SK-N-SH (cell line): ENCODE results near the gene SRSF1. TPM values are rescaled to one million over a fixed set of nuclear protein-coding genes. Genes with fewer than 3 reads are reported as not detected.

Experiments
- CTCF ChIA-PET: fragments of 300-600, 350-600 bp; formaldehyde crosslinking; extraction: SDS; loops from one replicate; lab custom pipeline; 2021; lab: Yijun Ruan, JAX
- POLR2A ChIA-PET: fragments of 350-600 bp; sonication (Branson Sonifier 250); formaldehyde crosslinking; extraction: SDS; loops from one replicate; lab custom pipeline; 2020; ENCODE audit warnings: antibody characterized with exemption, inconsistent platforms; lab: Yijun Ruan, JAX
- DNase-seq: peaks from one replicate; pipeline ENCODE4 v3.0.0; 2012
- H2AFZ ChIP-seq: fragments of 200-600 bp; sonication (generic); 2 replicates; pipeline ENCODE4 v1.8.1; 2016; ENCODE audit warnings: antibody characterized with exemption, mild to moderate bottlenecking, low read depth
- H3F3A ChIP-seq: fragments of 200-600 bp; sonication (generic); replicated peaks from 2 replicates; pipeline ENCODE3; 2016; ENCODE audit warnings: antibody characterized with exemption, mild to moderate bottlenecking; ENCODE audit not compliant: insufficient read depth
- H3K27ac ChIP-seq, 2 experiments: fragments of 200-500 bp in 1 of 2; fragments of 200-600 bp in 1 of 2; sonication (Bioruptor generic) in 1 of 2; sonication (generic), shearing (Covaris generic) in 1 of 2; 2 replicates each; pipeline versions ENCODE4 v1.5.1 to v1.6.1; 2014 to 2016; ENCODE audit warnings: low read depth in 2 of 2, inconsistent platforms in 1 of 2, low read length in 1 of 2, mild to moderate bottlenecking in 1 of 2, mixed read lengths in 1 of 2
- H3K27me3 ChIP-seq: fragments of 200-600 bp; sonication (generic), shearing (Covaris generic); 2 replicates; pipeline ENCODE4 v1.6.1; 2016; ENCODE audit warnings: mixed run types; ENCODE audit not compliant: insufficient read depth
- H3K36me3 ChIP-seq, 2 experiments: fragments of 200-500 bp in 1 of 2; fragments of 200-600 bp in 1 of 2; sonication (Bioruptor generic) in 1 of 2; sonication (generic) in 1 of 2; replicated peaks in 1 of 2; 2 replicates each; pipeline versions ENCODE3 to v1.5.1; 2014 to 2016; ENCODE audit warnings: low read length in 1 of 2, mild to moderate bottlenecking in 1 of 2; ENCODE audit not compliant: insufficient read depth in 2 of 2, control insufficient read depth in 1 of 2
- H3K4me1 ChIP-seq, 2 experiments: fragments of 200-500 bp in 1 of 2; fragments of 200-600 bp in 1 of 2; sonication (Bioruptor generic) in 1 of 2; sonication (generic), shearing (Covaris generic) in 1 of 2; 2 replicates each; pipeline versions ENCODE4 v1.5.1 to v1.6.1; 2014 to 2016; ENCODE audit warnings: low read depth in 1 of 2, low read length in 1 of 2, mixed run types in 1 of 2; ENCODE audit not compliant: insufficient read depth in 2 of 2, control insufficient read depth in 1 of 2
- H3K4me2 ChIP-seq: fragments of 200-600 bp; sonication (generic), shearing (Covaris generic); 2 replicates; pipeline ENCODE4 v1.6.1; 2017; ENCODE audit warnings: mixed run types
- H3K4me3 ChIP-seq, 2 experiments: fragments of 200-500 bp in 1 of 2; fragments of 200-600 bp in 1 of 2; sonication (Bioruptor generic) in 1 of 2; sonication (generic), shearing (Covaris generic) in 1 of 2; 2 replicates each; pipeline versions ENCODE4 v1.5.1 to v1.8.1; 2014 to 2016; ENCODE audit warnings: low read depth in 2 of 2, inconsistent platforms in 1 of 2, low read length in 1 of 2, mild to moderate bottlenecking in 1 of 2, mixed read lengths in 1 of 2, moderate library complexity in 1 of 2
- H3K79me2 ChIP-seq: fragments of 200-600 bp; sonication (generic); 2 replicates; pipeline ENCODE4 v1.8.1; 2017; ENCODE audit warnings: mild to moderate bottlenecking; ENCODE audit not compliant: insufficient read depth
- H3K9ac ChIP-seq: fragments of 200-600 bp; sonication (generic); 2 replicates; pipeline ENCODE4 v1.6.1; 2017; ENCODE audit warnings: mixed run types
- H3K9me2 ChIP-seq: fragments of 200-600 bp; sonication (generic); 2 replicates; pipeline ENCODE4 v1.6.1; 2017; ENCODE audit warnings: mixed run types
- H3K9me3 ChIP-seq: fragments of 200-600 bp; sonication (generic); 2 replicates; pipeline ENCODE4 v1.6.1; 2017; ENCODE audit warnings: mixed run types, mild to moderate bottlenecking, moderate library complexity
- H4K20me1 ChIP-seq: fragments of 200-600 bp; sonication (generic); 2 replicates; pipeline ENCODE4 v1.6.1; 2017; ENCODE audit warnings: mild to moderate bottlenecking, mixed run types; ENCODE audit not compliant: insufficient read depth
- EP300 ChIP-seq, 2 experiments: IDR thresholded peaks; 2 replicates each; pipeline versions ENCODE4 v1.4.0 to v1.6.1; 2012; ENCODE audit warnings: borderline replicate concordance in 1 of 2, low read depth in 1 of 2, low read length in 1 of 2
- EZH2phosphoT487 ChIP-seq: fragments of 200-600 bp; sonication (generic); IDR thresholded peaks from 2 replicates; pipeline ENCODE4 v1.6.1; 2017; ENCODE audit warnings: low read depth, mixed run types, mild to moderate bottlenecking, antibody characterized with exemption, moderate library complexity, borderline replicate concordance
- FOXJ3 ChIP-seq: sonication (generic); formaldehyde crosslinking; IDR thresholded peaks from 2 replicates; pipeline ENCODE4 v1.5.1; 2020; ENCODE audit warnings: mild to moderate bottlenecking, missing genetic modification reagents
- GATA2 ChIP-seq: sonication (generic); formaldehyde crosslinking; IDR thresholded peaks from 2 replicates; pipeline ENCODE4 v1.5.0; 2020; ENCODE audit warnings: mild to moderate bottlenecking, missing genetic modification reagents
- NFIC ChIP-seq: IDR thresholded peaks from 2 replicates; pipeline ENCODE4 v1.4.0; 2012; ENCODE audit warnings: borderline replicate concordance
- POLR2AphosphoS5 ChIP-seq: IDR thresholded peaks from 2 replicates; pipeline ENCODE4 v1.6.1; 2012; ENCODE audit warnings: low read depth, low read length
- RAD21 ChIP-seq: IDR thresholded peaks from 2 replicates; pipeline ENCODE4 v1.6.1; 2012; ENCODE audit warnings: mild to moderate bottlenecking, low read length
- RCOR1 ChIP-seq: fragments of 150-350 bp; IDR thresholded peaks from 2 replicates; pipeline ENCODE4 v1.6.1; 2017; ENCODE audit warnings: antibody characterized with exemption, low read length
- RFX5 ChIP-seq: IDR thresholded peaks from 2 replicates; pipeline ENCODE4 v1.6.1; 2012; ENCODE audit warnings: mild to moderate bottlenecking, improper control_type of control experiment, low read length
- SMC3 ChIP-seq: IDR thresholded peaks from 2 replicates; pipeline ENCODE4 v1.6.1; 2012; ENCODE audit warnings: low read depth, low read length, improper control_type of control experiment
- TCF12 ChIP-seq: IDR thresholded peaks from 2 replicates; pipeline ENCODE4 v1.4.0; 2012
- WGBS: methylation state at CpG from one replicate; pipeline ENCODE4 v1.1.6; 2017; ENCODE audit warnings: low lambda C conversion rate; 5-methylcytosine and 5-hydroxymethylcytosine counted together
- polyA plus RNA-seq, 3 experiments: library from polyadenylated mRNA; depleted of rRNA; stranded (reverse); fragments of >200 nt; gene quantifications; 2 replicates each; pipeline ENCODE4 v1.2.3, GENCODE V29; 2012
- TF ChIP-seq, protein P1 (sequence below): IDR thresholded peaks from 2 replicates; pipeline ENCODE4; 2012
- TF ChIP-seq, protein P2 (sequence below): fragments of 150-350 bp; IDR thresholded peaks from 2 replicates; pipeline ENCODE4 v1.6.1; 2017; ENCODE audit warnings: antibody characterized with exemption, low read length, low read depth, borderline replicate concordance
- TF ChIP-seq, protein P3 (sequence below): IDR thresholded peaks from 2 replicates; pipeline ENCODE4 v1.4.0; 2012; ENCODE audit warnings: low read depth, borderline replicate concordance
- TF ChIP-seq, protein P4 (sequence below): fragments of 150-350 bp; IDR thresholded peaks from 2 replicates; pipeline ENCODE4 v1.6.1; 2016; ENCODE audit warnings: mild to moderate bottlenecking, low read depth, low read length

The SRSF1 gene
- polyA plus RNA-seq, 1 of the 3 experiments (the other 2 are of a cell fraction): 248 TPM

DNA sequence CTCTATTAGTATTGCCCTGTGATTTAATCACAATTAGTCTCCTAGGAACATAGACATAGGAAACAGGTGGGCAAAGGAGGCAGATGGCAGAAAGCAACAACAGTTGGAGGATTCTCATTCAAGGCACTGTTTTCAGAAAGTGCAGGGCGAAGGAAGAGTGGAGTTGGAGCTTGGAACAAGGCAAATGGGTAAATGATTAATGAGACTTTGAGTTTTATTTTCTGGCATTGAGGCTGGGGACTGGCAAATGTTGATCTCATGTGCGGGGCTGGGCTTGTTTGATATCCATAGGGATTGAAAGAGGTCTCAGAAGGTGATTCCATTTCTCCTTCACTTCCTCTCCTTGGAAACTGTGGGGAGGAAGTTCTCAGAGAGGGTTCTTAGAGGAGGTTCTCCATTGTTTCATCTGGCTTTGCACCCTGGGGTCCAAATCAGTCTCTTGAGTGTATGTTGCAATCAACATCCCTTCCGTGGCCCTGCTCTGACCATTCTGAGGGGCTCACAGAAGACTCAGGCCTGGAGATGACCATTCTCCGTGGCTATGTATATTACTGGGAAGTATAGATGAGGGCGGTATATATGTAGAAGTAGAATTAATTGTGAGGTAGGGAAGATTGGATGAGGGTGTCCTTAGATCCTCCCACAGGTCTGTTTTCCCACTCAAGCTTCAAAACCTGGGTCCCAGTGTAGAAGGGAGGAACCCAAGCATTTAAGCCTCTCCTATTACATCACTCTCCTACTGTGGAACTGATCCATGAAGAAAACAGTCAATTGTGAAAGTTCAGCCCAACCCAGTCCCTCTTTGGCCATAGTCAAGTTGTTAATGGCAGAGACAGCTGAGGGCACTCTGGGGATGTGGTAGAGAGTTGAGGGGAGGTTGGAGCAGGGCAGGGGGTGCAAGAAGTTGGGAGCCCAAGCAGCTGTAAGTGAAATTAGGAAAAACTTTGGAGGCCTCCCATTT is 36.5 kb upstream of the SRSF1 start:
- no peak for TF ChIP-seq NFIC
- no peak for TF ChIP-seq EZH2phosphoT487
- TF ChIP-seq, all 33 proteins: peak for 0
- Histone ChIP-seq H3K4me3 (no peak overlapping the region), H3F3A (no peaks in the 10 kb centered on the region), H3K27me3 (peaks cover 34% of the 10 kb centered on the region; the same call in 1 of the 2 replicates), H3K9me3 (no peaks in the 10 kb centered on the region), H3K79me2 (no peaks in the 10 kb centered on the region), H3K9me2 (no peaks in the 10 kb centered on the region), H3K27ac (no peak overlapping the region), H3K36me3 (no peaks in the 10 kb centered on the region), H2AFZ (no peak overlapping the region), H3K4me1 (peaks cover 0 to 4% of the 10 kb centered on the region in 2 experiments; a peak in 1 of 4 replicates), H3K9ac (no peak overlapping the region), H3K4me2 (no peak overlapping the region), H4K20me1 (no peaks in the 10 kb centered on the region)
- ChIA-PET POLR2A (no interaction called here), CTCF (interaction anchor here (0.6 to 1.9 kb wide), 4 partner anchors 19 to 260 kb away, joined by 3 to 7 read pairs (median 4); no protein-coding TSS in a partner anchor)
- DNase-seq: no peak
- WGBS: 46% methylated on average over 5 of the region's 5 CpGs

DNA sequence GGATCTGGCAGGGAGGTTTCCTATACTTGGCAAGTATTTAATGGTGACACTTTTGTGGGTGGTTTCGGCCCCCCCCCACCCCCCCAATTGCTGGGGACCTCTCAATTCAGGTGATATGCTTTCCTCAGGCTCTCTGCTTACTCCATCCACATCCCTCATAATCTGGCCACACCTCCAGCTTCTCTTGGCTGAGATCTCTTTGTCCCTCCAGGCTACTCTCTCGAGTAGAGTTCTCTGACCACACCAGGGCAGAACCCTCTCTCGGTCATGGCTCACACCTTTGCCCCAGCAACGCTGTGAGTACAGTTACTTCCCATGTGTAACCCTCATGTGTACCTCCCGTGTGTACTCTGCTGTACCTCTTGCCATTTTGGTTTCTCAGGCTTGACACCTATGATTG is 34.1 kb upstream of the SRSF1 start:
- no peaks in the 10 kb centered on the region for H3K9me2 ChIP-seq
- H3F3A ChIP-seq: no peaks in the 10 kb centered on the region
- WGBS: 18% methylated on average over 5 of the region's 5 CpGs
- POLR2A ChIA-PET: no interaction called here
- TF ChIP-seq RFX5 (no peak), EP300 (IDR thresholded peaks at IDR 0.05; ENCODE audit: borderline replicate concordance in 1 of 2, low read depth in 1 of 2, low read length in 1 of 2) (no peak), FOXJ3 (no peak), RAD21 (no peak), TCF12 (no peak), POLR2AphosphoS5 (no peak), SMC3 (no peak), EZH2phosphoT487 (no peak), GATA2 (CRISPR knock-in tag) (no peak), RCOR1 (no peak)
- TF ChIP-seq, protein P1, sequence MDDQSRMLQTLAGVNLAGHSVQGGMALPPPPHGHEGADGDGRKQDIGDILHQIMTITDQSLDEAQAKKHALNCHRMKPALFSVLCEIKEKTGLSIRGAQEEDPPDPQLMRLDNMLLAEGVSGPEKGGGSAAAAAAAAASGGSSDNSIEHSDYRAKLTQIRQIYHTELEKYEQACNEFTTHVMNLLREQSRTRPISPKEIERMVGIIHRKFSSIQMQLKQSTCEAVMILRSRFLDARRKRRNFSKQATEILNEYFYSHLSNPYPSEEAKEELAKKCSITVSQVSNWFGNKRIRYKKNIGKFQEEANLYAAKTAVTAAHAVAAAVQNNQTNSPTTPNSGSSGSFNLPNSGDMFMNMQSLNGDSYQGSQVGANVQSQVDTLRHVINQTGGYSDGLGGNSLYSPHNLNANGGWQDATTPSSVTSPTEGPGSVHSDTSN: no peak
- TF ChIP-seq, protein P2, sequence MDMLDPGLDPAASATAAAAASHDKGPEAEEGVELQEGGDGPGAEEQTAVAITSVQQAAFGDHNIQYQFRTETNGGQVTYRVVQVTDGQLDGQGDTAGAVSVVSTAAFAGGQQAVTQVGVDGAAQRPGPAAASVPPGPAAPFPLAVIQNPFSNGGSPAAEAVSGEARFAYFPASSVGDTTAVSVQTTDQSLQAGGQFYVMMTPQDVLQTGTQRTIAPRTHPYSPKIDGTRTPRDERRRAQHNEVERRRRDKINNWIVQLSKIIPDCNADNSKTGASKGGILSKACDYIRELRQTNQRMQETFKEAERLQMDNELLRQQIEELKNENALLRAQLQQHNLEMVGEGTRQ: no peak
- TF ChIP-seq, protein P3, sequence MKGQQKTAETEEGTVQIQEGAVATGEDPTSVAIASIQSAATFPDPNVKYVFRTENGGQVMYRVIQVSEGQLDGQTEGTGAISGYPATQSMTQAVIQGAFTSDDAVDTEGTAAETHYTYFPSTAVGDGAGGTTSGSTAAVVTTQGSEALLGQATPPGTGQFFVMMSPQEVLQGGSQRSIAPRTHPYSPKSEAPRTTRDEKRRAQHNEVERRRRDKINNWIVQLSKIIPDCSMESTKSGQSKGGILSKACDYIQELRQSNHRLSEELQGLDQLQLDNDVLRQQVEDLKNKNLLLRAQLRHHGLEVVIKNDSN: no peak
- TF ChIP-seq, protein P4, sequence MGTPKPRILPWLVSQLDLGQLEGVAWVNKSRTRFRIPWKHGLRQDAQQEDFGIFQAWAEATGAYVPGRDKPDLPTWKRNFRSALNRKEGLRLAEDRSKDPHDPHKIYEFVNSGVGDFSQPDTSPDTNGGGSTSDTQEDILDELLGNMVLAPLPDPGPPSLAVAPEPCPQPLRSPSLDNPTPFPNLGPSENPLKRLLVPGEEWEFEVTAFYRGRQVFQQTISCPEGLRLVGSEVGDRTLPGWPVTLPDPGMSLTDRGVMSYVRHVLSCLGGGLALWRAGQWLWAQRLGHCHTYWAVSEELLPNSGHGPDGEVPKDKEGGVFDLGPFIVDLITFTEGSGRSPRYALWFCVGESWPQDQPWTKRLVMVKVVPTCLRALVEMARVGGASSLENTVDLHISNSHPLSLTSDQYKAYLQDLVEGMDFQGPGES: no peak
- no peak overlapping the region for H2AFZ ChIP-seq
- DNase-seq: no peak
- CTCF ChIA-PET: no interaction called here
- no peaks in the 10 kb centered on the region for H3K36me3 ChIP-seq
- no peaks in the 10 kb centered on the region for H3K9me3 ChIP-seq
- no peak overlapping the region for H3K4me3 ChIP-seq
- peaks cover 39% of the 10 kb centered on the region; the same call in 1 of the 2 replicates for H3K27me3 ChIP-seq
- H3K4me2 ChIP-seq: no peak overlapping the region
- H3K4me1 ChIP-seq: no peaks in the 10 kb centered on the region
- no peaks in the 10 kb centered on the region for H4K20me1 ChIP-seq
- H3K9ac ChIP-seq: no peak overlapping the region
- no peaks in the 10 kb centered on the region for H3K79me2 ChIP-seq
- no peak overlapping the region for H3K27ac ChIP-seq
